H1 (cell line): Measurements from ENCODE around the gene PTPN12. TPM values are rescaled to one million over a fixed set of nuclear protein-coding genes. Genes with fewer than 3 reads are reported as not detected.
"Not testable (repeated sequence)": the region's sequence is repeated elsewhere in the genome, so short reads cannot be mapped to it uniquely, and the experiment has no call there.

Source experiments
- CTCF ChIA-PET: fragments of 300-600 bp; sonication (Branson Sonifier 250); formaldehyde crosslinking; loops from one replicate; lab custom pipeline; 2021; ENCODE audit not compliant: partially characterized antibody; lab: Charles Lee
- POLR2A ChIA-PET: fragments of 300-600 bp; sonication (Branson Sonifier 250); formaldehyde crosslinking; loops from one replicate; lab custom pipeline; 2021; ENCODE audit warnings: inconsistent platforms; ENCODE audit not compliant: partially characterized antibody; lab: Charles Lee
- DNase-seq, 2 experiments: peaks; one replicate each; pipeline versions ENCODE4 v3.0.0 to v3.0.0-alpha.2; 2010 to 2022; ENCODE audit warnings: low spot score in 2 of 2, low read depth in 1 of 2, mixed read lengths in 1 of 2
- FAIRE-seq: peaks from 2 replicates; lab custom pipeline; 2011; peaks lifted over from hg19 to GRCh38; lab: Jason Lieb, UNC
- H2AFZ ChIP-seq: 2 replicates; pipeline ENCODE4 v1.8.1; 2012; ENCODE audit warnings: low read length, inconsistent platforms
- H2AK5ac ChIP-seq: 2 replicates; pipeline ENCODE4 v1.6.1; 2013; ENCODE audit warnings: low read depth, low read length
- H2BK120ac ChIP-seq: replicated peaks from 2 replicates; pipeline ENCODE3; 2013; ENCODE audit warnings: low read depth, low read length, inconsistent platforms
- H2BK12ac ChIP-seq: 2 replicates; pipeline ENCODE4 v1.6.1; 2013; ENCODE audit warnings: low read depth, low read length
- H2BK15ac ChIP-seq: 2 replicates; pipeline ENCODE4 v1.6.1; 2013; ENCODE audit warnings: low read length
- H2BK20ac ChIP-seq: 2 replicates; pipeline ENCODE4 v1.6.1; 2013; ENCODE audit warnings: low read length
- H2BK5ac ChIP-seq: 2 replicates; pipeline ENCODE4 v1.6.1; 2013; ENCODE audit warnings: low read depth, low read length
- H3K14ac ChIP-seq: 2 replicates; pipeline ENCODE4 v1.6.1; 2013; ENCODE audit warnings: inconsistent platforms; ENCODE audit not compliant: insufficient read length
- H3K18ac ChIP-seq: 2 replicates; pipeline ENCODE4 v1.6.1; 2013; ENCODE audit warnings: low read length; ENCODE audit errors: extremely low read depth
- H3K23ac ChIP-seq: 2 replicates; pipeline ENCODE4 v1.6.1; 2013; ENCODE audit warnings: inconsistent platforms; ENCODE audit not compliant: insufficient read length
- H3K23me2 ChIP-seq: 2 replicates; pipeline ENCODE4 v1.6.1; 2013; ENCODE audit warnings: low read depth, low read length
- H3K27ac ChIP-seq: 2 replicates; pipeline ENCODE4 v1.6.1; 2011; ENCODE audit warnings: low read depth, low read length, inconsistent platforms
- H3K27me3 ChIP-seq, 4 experiments: replicated peaks in 1 of 4; 1 replicate in 1 of 4; 2 replicates in 3 of 4; pipeline versions ENCODE4 v1.6.1 to v1.8.1; 2011 to 2013; ENCODE audit warnings: low read length in 3 of 4, mild to moderate bottlenecking in 3 of 4, inconsistent platforms in 2 of 4, mixed read lengths in 2 of 4, moderate library complexity in 1 of 4; ENCODE audit not compliant: control insufficient read depth in 3 of 4, insufficient read depth in 3 of 4; ENCODE audit errors: extremely low read depth in 1 of 4
- H3K36me3 ChIP-seq, 4 experiments: 2 replicates each; pipeline versions ENCODE4 v1.6.1 to v1.8.1; 2011 to 2013; ENCODE audit warnings: mild to moderate bottlenecking in 4 of 4, low read length in 3 of 4, moderate library complexity in 2 of 4, control low read depth in 1 of 4, inconsistent platforms in 1 of 4; ENCODE audit not compliant: insufficient read depth in 4 of 4, control insufficient read depth in 2 of 4
- H3K4ac ChIP-seq: replicated peaks from 2 replicates; pipeline ENCODE3; 2013; ENCODE audit warnings: low read length, low read depth, mixed read lengths, inconsistent platforms; ENCODE audit not compliant: insufficient read length
- H3K4me1 ChIP-seq, 4 experiments: replicated peaks in 1 of 4; 1 replicate in 1 of 4; 2 replicates in 3 of 4; pipeline versions ENCODE4 v1.6.1 to v1.8.1; 2011 to 2013; ENCODE audit warnings: low read length in 3 of 4, inconsistent platforms in 2 of 4, mixed read lengths in 1 of 4; ENCODE audit not compliant: insufficient read depth in 4 of 4, control insufficient read depth in 3 of 4
- H3K4me2 ChIP-seq, 2 experiments: 2 replicates each; pipeline versions ENCODE4 v1.6.1 to v1.8.1; 2011 to 2013; ENCODE audit warnings: low read depth in 2 of 2, low read length in 2 of 2, control low read depth in 1 of 2, inconsistent platforms in 1 of 2, mild to moderate bottlenecking in 1 of 2; ENCODE audit not compliant: insufficient read depth in 1 of 2
- H3K4me3 ChIP-seq, 4 experiments: fragments of 200-600, 300-600 bp in 1 of 4; sonication (generic), shearing (Covaris generic), sonication (Bioruptor Twin) in 1 of 4; 2 replicates each; pipeline versions ENCODE4 v1.5.1 to v1.8.1; 2011 to 2016; ENCODE audit warnings: low read length in 4 of 4, low read depth in 3 of 4, control low read depth in 2 of 4, inconsistent platforms in 2 of 4, mild to moderate bottlenecking in 2 of 4, mixed read lengths in 1 of 4, moderate library complexity in 1 of 4; ENCODE audit not compliant: insufficient read depth in 2 of 4; ENCODE audit errors: extremely low read depth in 1 of 4
- H3K56ac ChIP-seq: replicated peaks from 2 replicates; pipeline ENCODE3; 2013; ENCODE audit warnings: low read depth, mild to moderate bottlenecking, mixed read lengths, low read length, inconsistent platforms; ENCODE audit not compliant: insufficient read length
- H3K79me1 ChIP-seq: 2 replicates; pipeline ENCODE4 v1.6.1; 2013; ENCODE audit warnings: low read depth, low read length, control low read depth
- H3K79me2 ChIP-seq, 2 experiments: 2 replicates each; pipeline versions ENCODE4 v1.6.1 to v1.8.1; 2012 to 2013; ENCODE audit warnings: low read length in 2 of 2, mild to moderate bottlenecking in 2 of 2, inconsistent platforms in 1 of 2; ENCODE audit not compliant: insufficient read depth in 2 of 2, control insufficient read depth in 1 of 2
- H3K9ac ChIP-seq, 4 experiments: replicated peaks in 1 of 4; 1 replicate in 1 of 4; 2 replicates in 3 of 4; pipeline versions ENCODE4 v1.6.1 to v1.8.1; 2011 to 2013; ENCODE audit warnings: low read depth in 3 of 4, low read length in 3 of 4, control low read depth in 2 of 4, mild to moderate bottlenecking in 2 of 4, moderate library complexity in 2 of 4, inconsistent platforms in 1 of 4; ENCODE audit errors: extremely low read depth in 1 of 4
- H3K9me3 ChIP-seq, 2 experiments: 2 replicates each; pipeline versions ENCODE4 v1.6.1 to v1.8.1; 2012 to 2013; ENCODE audit warnings: mild to moderate bottlenecking in 2 of 2, moderate library complexity in 2 of 2, control low read depth in 1 of 2, inconsistent platforms in 1 of 2, low read depth in 1 of 2, low read length in 1 of 2, mixed read lengths in 1 of 2; ENCODE audit not compliant: insufficient read depth in 2 of 2
- H4K20me1 ChIP-seq, 2 experiments: replicated peaks in 1 of 2; 2 replicates each; pipeline versions ENCODE3 to v1.8.1; 2011 to 2013; ENCODE audit warnings: inconsistent platforms in 2 of 2, low read length in 2 of 2, mild to moderate bottlenecking in 1 of 2; ENCODE audit not compliant: insufficient read depth in 2 of 2, control insufficient read depth in 1 of 2
- H4K5ac ChIP-seq: 2 replicates; pipeline ENCODE4 v1.6.1; 2013; ENCODE audit warnings: low read length, low read depth, mixed read lengths, inconsistent platforms; ENCODE audit not compliant: insufficient read length
- H4K8ac ChIP-seq: 2 replicates; pipeline ENCODE4 v1.8.0; 2013; ENCODE audit warnings: mild to moderate bottlenecking, moderate library complexity, low read length, inconsistent platforms; ENCODE audit not compliant: insufficient read depth; ENCODE audit errors: extremely low read depth
- H4K91ac ChIP-seq: replicated peaks from 2 replicates; pipeline ENCODE3; 2013; ENCODE audit warnings: low read length, mixed read lengths, inconsistent platforms; ENCODE audit not compliant: insufficient read length
- WGBS, 2 experiments: shearing (Covaris generic) in 1 of 2; methylation state at CpG; one replicate each; pipeline versions ENCODE4 v1.1.6 to v1.1.7; 2013 to 2015; ENCODE audit warnings: low lambda C conversion rate in 2 of 2, mixed read lengths in 2 of 2, inconsistent platforms in 1 of 2, low coverage in 1 of 2, missing lambda C conversion rate in 1 of 2; ENCODE audit not compliant: insufficient replicate concordance in 2 of 2, insufficient coverage in 1 of 2, insufficient read length in 1 of 2; ENCODE audit errors: extremely low coverage in 1 of 2, missing lambda C conversion rate in 1 of 2; 5-methylcytosine and 5-hydroxymethylcytosine counted together
- polyA plus RNA-seq, 7 experiments: library from polyadenylated mRNA; depleted of rRNA in 3 of 7; stranded (reverse) in 5 of 7; unstranded in 2 of 7; fragments of >200 nt in 5 of 7; fragments of 200-250 nt in 2 of 7; gene quantifications; 1 replicate in 5 of 7; 2 replicates in 1 of 7; 4 replicates in 1 of 7; pipeline versions ENCODE4 v1.2.1 to v1.2.3, GENCODE V29; 2011 to 2013; ENCODE audit warnings: missing spikeins in 2 of 7, mixed read lengths in 2 of 7
- total RNA-seq: library from RNA; stranded (reverse); fragmentation: NEBNext Ultra II Directional; extraction: Animal tissue kit (Norgen Biotek cat#: 25700); gene quantifications from 2 replicates; pipeline ENCODE4 v1.2.1, GENCODE V29; 2021

The PTPN12 gene
- total and polyA plus RNA-seq, 2 of the 8 experiments (the other 6 are each of a cell fraction or from before 2014, with no cell fraction given), result 39.7 to 132 TPM

GRCh38 chr7:77513002-77513670 is 24.0 kb upstream of the PTPN12 start:
- H3K79me2 ChIP-seq, H4K20me1 ChIP-seq, H3K14ac ChIP-seq, H3K27me3 ChIP-seq, H2BK20ac ChIP-seq, H2BK12ac ChIP-seq, H3K4me1 ChIP-seq, H4K5ac ChIP-seq, H3K4me2 ChIP-seq, H2BK15ac ChIP-seq, DNase-seq, H4K91ac ChIP-seq, H3K79me1 ChIP-seq, H3K56ac ChIP-seq, H3K9ac ChIP-seq, H3K23ac ChIP-seq, H4K8ac ChIP-seq, H2BK5ac ChIP-seq, H3K18ac ChIP-seq, H3K4me3 ChIP-seq, H3K4ac ChIP-seq, H2AK5ac ChIP-seq, H3K23me2 ChIP-seq, H2BK120ac ChIP-seq, H3K36me3 ChIP-seq, H3K27ac ChIP-seq, H3K9me3 ChIP-seq: not testable (repeated sequence)
- POLR2A ChIA-PET, result interaction anchor here (1.2 kb wide), 1 partner anchor 123 kb away, joined by 3 read pairs; no protein-coding TSS in a partner anchor
- peak overlapping the region; percentile 49; the same call in 1 of the 2 replicates for H2AFZ ChIP-seq
- CTCF ChIA-PET, result interaction anchor here (0.7 to 1.7 kb wide), 9 partner anchors 10 to 113 kb away, joined by 3 to 6 read pairs (median 3); no protein-coding TSS in a partner anchor
- FAIRE-seq, result peak; percentile 84
- 79% methylated on average over 3 of the region's 5 CpGs; no CpG with 5 or more reads in 1 of the 2 experiments for whole genome bisulfite sequencing, 2 experiments
